HepG2 (cell line): Measurements from ENCODE around the gene DUSP9. TPM values are rescaled to one million over a fixed set of nuclear protein-coding genes. Genes with fewer than 3 reads are reported as not detected.

Source experiments
- ATAC-seq: fragments of 200-7000 bp; cut with Tn5 transposase; 3 replicates; pipeline ENCODE4 v1.9.1; 2020; ENCODE audit warnings: mild to moderate bottlenecking, moderate library complexity
- BruUV-seq: library from RNA; stranded (reverse); fragments of 400-500 nt; replicated peaks from 2 replicates; lab custom pipeline; 2021; lab: Mats Ljungman, UMichigan
- CTCF ChIA-PET: fragments of 300-600 bp; formaldehyde crosslinking; extraction: SDS; loops from one replicate; lab custom pipeline; 2021; ENCODE audit warnings: low total read pairs, inconsistent platforms, low intra/inter-chr PET ratio; lab: Yijun Ruan, JAX
- POLR2A ChIA-PET: fragments of 350-600 bp; sonication (Branson Sonifier 250); formaldehyde crosslinking; loops from one replicate; lab custom pipeline; 2020; ENCODE audit warnings: antibody characterized with exemption, inconsistent platforms; lab: Yijun Ruan, JAX
- DNase-seq: peaks from one replicate; pipeline ENCODE4 v3.0.0-alpha.2; 2015; ENCODE audit warnings: low spot score
- FAIRE-seq: peaks from 3 replicates; lab custom pipeline; 2011; peaks lifted over from hg19 to GRCh38; lab: Jason Lieb, UNC
- H2AFZ ChIP-seq: one replicate; pipeline ENCODE4 v1.6.1; 2011; ENCODE audit warnings: low read length, inconsistent platforms
- H3K27ac ChIP-seq: fragments of 300-600 bp; 3 replicates; pipeline ENCODE4 v1.8.0; 2011; ENCODE audit warnings: mixed run types, mild to moderate bottlenecking, mixed read lengths, low read length, inconsistent platforms; ENCODE audit not compliant: insufficient read depth; ENCODE audit errors: extremely low read length
- H3K27me3 ChIP-seq, 2 experiments: fragments of 200-600 bp in 1 of 2; 2 replicates in 1 of 2; 3 replicates in 1 of 2; pipeline versions ENCODE4 v1.6.0 to v1.8.0; 2011; ENCODE audit warnings: low read length in 2 of 2, mild to moderate bottlenecking in 2 of 2, moderate library complexity in 2 of 2, inconsistent platforms in 1 of 2; ENCODE audit not compliant: insufficient read depth in 2 of 2, control insufficient read depth in 1 of 2
- H3K36me3 ChIP-seq, 2 experiments: fragments of 200-600 bp in 1 of 2; replicated peaks in 1 of 2; 2 replicates in 1 of 2; 3 replicates in 1 of 2; pipeline versions ENCODE4 v1.5.1 to v1.8.0; 2011; ENCODE audit warnings: low read length in 2 of 2, inconsistent platforms in 1 of 2; ENCODE audit not compliant: insufficient read depth in 2 of 2, control insufficient read depth in 1 of 2
- H3K4me1 ChIP-seq: 2 replicates; pipeline ENCODE4 v1.5.1; 2012; ENCODE audit warnings: low read length, inconsistent platforms; ENCODE audit not compliant: insufficient read depth
- H3K4me2 ChIP-seq: 2 replicates; pipeline ENCODE4 v1.6.0; 2011; ENCODE audit warnings: low read depth, low read length, inconsistent platforms
- H3K4me3 ChIP-seq, 3 experiments: fragments of 200-600 bp in 1 of 3; sonication (generic), shearing (Covaris generic) in 1 of 3; replicated peaks in 1 of 3; 2 replicates each; pipeline ENCODE4 v1.5.1; 2011 to 2016; ENCODE audit warnings: low read length in 3 of 3, inconsistent platforms in 2 of 3, low read depth in 2 of 3, mild to moderate bottlenecking in 2 of 3, control low read depth in 1 of 3, mixed read lengths in 1 of 3; ENCODE audit not compliant: insufficient read depth in 1 of 3
- H3K79me2 ChIP-seq: one replicate; pipeline ENCODE4 v1.6.1; 2011; ENCODE audit warnings: low read length, inconsistent platforms; ENCODE audit not compliant: insufficient read depth
- H3K9ac ChIP-seq: 2 replicates; pipeline ENCODE4 v1.6.0; 2011; ENCODE audit warnings: mild to moderate bottlenecking, low read depth, low read length, inconsistent platforms; ENCODE audit not compliant: insufficient read depth
- H3K9me3 ChIP-seq: 2 replicates; pipeline ENCODE4 v1.5.1; 2012; ENCODE audit warnings: mild to moderate bottlenecking, low read length
- H4K20me1 ChIP-seq: 2 replicates; pipeline ENCODE4 v1.6.0; 2011; ENCODE audit warnings: inconsistent platforms, mild to moderate bottlenecking, low read length, moderate library complexity; ENCODE audit not compliant: insufficient read depth
- AGO2 ChIP-seq: fragments of 200-400 bp; formaldehyde crosslinking; optimal IDR thresholded peaks from 2 replicates; pipeline ENCODE3; 2017; ENCODE audit warnings: mild to moderate bottlenecking, low read depth, low read length, moderate library complexity
- AKAP8 ChIP-seq: sonication (generic); formaldehyde crosslinking; IDR thresholded peaks from 2 replicates; pipeline ENCODE4 v1.5.1; 2020; ENCODE audit warnings: mild to moderate bottlenecking, missing genetic modification reagents
- ARNTL ChIP-seq: sonication (generic); formaldehyde crosslinking; IDR thresholded peaks from 2 replicates; pipeline ENCODE4 v1.4.0; 2020; ENCODE audit warnings: mild to moderate bottlenecking, missing genetic modification reagents
- CENPT ChIP-seq: sonication (generic); formaldehyde crosslinking; IDR thresholded peaks from 2 replicates; pipeline ENCODE4 v1.8.0; 2022; ENCODE audit warnings: low read depth, mild to moderate bottlenecking, moderate library complexity, missing genetic modification reagents
- HDAC1 ChIP-seq: sonication (generic); formaldehyde crosslinking; IDR thresholded peaks from 2 replicates; pipeline ENCODE4 v1.5.1; 2020; ENCODE audit warnings: mild to moderate bottlenecking, missing genetic modification reagents
- HOXA7 ChIP-seq: sonication (generic); formaldehyde crosslinking; IDR thresholded peaks from 2 replicates; pipeline ENCODE4 v1.8.1; 2022; ENCODE audit warnings: mild to moderate bottlenecking, missing genetic modification reagents, moderate library complexity
- MAFG ChIP-seq: sonication (generic); formaldehyde crosslinking; IDR thresholded peaks from 2 replicates; pipeline ENCODE4 v1.5.1; 2020; ENCODE audit warnings: mild to moderate bottlenecking, missing genetic modification reagents
- NCOR1 ChIP-seq: fragments of 200-600 bp; sonication (generic); IDR thresholded peaks from 2 replicates; pipeline ENCODE4 v1.7.0; 2017; ENCODE audit warnings: antibody characterized with exemption, low read length, borderline replicate concordance
- SAFB2 ChIP-seq: sonication (generic); formaldehyde crosslinking; IDR thresholded peaks from 2 replicates; pipeline ENCODE4 v1.5.1; 2020; ENCODE audit warnings: missing genetic modification reagents, low read depth, mild to moderate bottlenecking, borderline replicate concordance
- SMC3 ChIP-seq: IDR thresholded peaks from 2 replicates; pipeline ENCODE4 v1.6.1; 2011; ENCODE audit warnings: low read length, improper control_type of control experiment
- STAG1 ChIP-seq: sonication (generic); formaldehyde crosslinking; IDR thresholded peaks from 2 replicates; pipeline ENCODE4 v1.4.0; 2020; ENCODE audit warnings: missing genetic modification reagents
- TGIF2 ChIP-seq: IDR thresholded peaks from 2 replicates; pipeline ENCODE4 v1.6.1; 2016; ENCODE audit warnings: control low read depth, missing compliant biosample characterization
- ZC3H4 ChIP-seq: sonication (generic); formaldehyde crosslinking; IDR thresholded peaks from 2 replicates; pipeline ENCODE4 v1.4.0; 2020; ENCODE audit warnings: missing genetic modification reagents, borderline replicate concordance
- ZFP36L2 ChIP-seq: sonication (generic); formaldehyde crosslinking; IDR thresholded peaks from 2 replicates; pipeline ENCODE4 v1.4.0; 2020; ENCODE audit warnings: missing genetic modification reagents
- ZNF292 ChIP-seq: sonication (generic); formaldehyde crosslinking; IDR thresholded peaks from 2 replicates; pipeline ENCODE4 v1.8.1; 2022; ENCODE audit warnings: mild to moderate bottlenecking, low read depth, missing genetic modification reagents, borderline replicate concordance
- ZNF83 ChIP-seq: sonication (generic); formaldehyde crosslinking; IDR thresholded peaks from 2 replicates; pipeline ENCODE4 v1.4.0; 2020; ENCODE audit warnings: missing genetic modification reagents, mild to moderate bottlenecking, borderline replicate concordance
- WGBS: methylation state at CpG from one replicate; pipeline ENCODE4 v1.1.6; 2017; ENCODE audit warnings: low lambda C conversion rate; 5-methylcytosine and 5-hydroxymethylcytosine counted together
- in situ Hi-C: cut with HindIII; loops from 2 replicates; pipeline ENCODE4 v1.10.0; 2017; ENCODE audit warnings: low pct_unique_long_range_greater_than_20kb; ENCODE audit not compliant: extremely low pct_ligation_motif_present
- intact Hi-C: fragments of 100-400 bp; cut with micrococcal nuclease; formaldehyde crosslinking; loops from one replicate; pipeline ENCODE4 v1.10.0; 2022; ENCODE audit not compliant: unreplicated experiment
- polyA plus RNA-seq, 8 experiments: library from polyadenylated mRNA; depleted of rRNA in 3 of 8; stranded (reverse) in 7 of 8; unstranded in 1 of 8; fragments of >200 nt; fragmentation: Illumina TruSeq in 4 of 8; extraction: Trizol in 4 of 8; gene quantifications; 2 replicates each; pipeline versions ENCODE4 v1.2.1 to v1.2.3, GENCODE V29; 2011 to 2016; ENCODE audit warnings: low read depth in 4 of 8, missing spikeins in 1 of 8, mixed read lengths in 1 of 8; ENCODE audit not compliant: insufficient read depth in 1 of 8
- total RNA-seq, 5 experiments: library from RNA; depleted of rRNA; stranded (reverse); fragments of >200 nt; fragmentation: Illumina TruSeq; extraction: Trizol; gene quantifications; 2 replicates each; pipeline ENCODE4 v1.2.3, GENCODE V29; 2016; ENCODE audit warnings: low read depth in 1 of 5
- TF ChIP-seq, protein P1 (sequence below), 2 experiments: sonication (generic) in 1 of 2; formaldehyde crosslinking in 1 of 2; IDR thresholded peaks; 2 replicates each; pipeline versions ENCODE4 v1.4.0 to v1.6.1; 2018 to 2020; ENCODE audit warnings: missing genetic modification reagents in 2 of 2, borderline replicate concordance in 1 of 2, low read depth in 1 of 2, mild to moderate bottlenecking in 1 of 2, missing biosample characterization in 1 of 2
- TF ChIP-seq, protein P2 (sequence below): sonication (generic); formaldehyde crosslinking; conservative IDR thresholded peaks from 2 replicates; pipeline ENCODE4 v1.4.0; 2020; ENCODE audit warnings: missing genetic modification reagents

DUSP9 gene
- total and polyA plus RNA-seq, 2 of the 13 experiments (the other 11 are each of a cell fraction or from before 2014, with no cell fraction given): 235 to 435 TPM

DNA sequence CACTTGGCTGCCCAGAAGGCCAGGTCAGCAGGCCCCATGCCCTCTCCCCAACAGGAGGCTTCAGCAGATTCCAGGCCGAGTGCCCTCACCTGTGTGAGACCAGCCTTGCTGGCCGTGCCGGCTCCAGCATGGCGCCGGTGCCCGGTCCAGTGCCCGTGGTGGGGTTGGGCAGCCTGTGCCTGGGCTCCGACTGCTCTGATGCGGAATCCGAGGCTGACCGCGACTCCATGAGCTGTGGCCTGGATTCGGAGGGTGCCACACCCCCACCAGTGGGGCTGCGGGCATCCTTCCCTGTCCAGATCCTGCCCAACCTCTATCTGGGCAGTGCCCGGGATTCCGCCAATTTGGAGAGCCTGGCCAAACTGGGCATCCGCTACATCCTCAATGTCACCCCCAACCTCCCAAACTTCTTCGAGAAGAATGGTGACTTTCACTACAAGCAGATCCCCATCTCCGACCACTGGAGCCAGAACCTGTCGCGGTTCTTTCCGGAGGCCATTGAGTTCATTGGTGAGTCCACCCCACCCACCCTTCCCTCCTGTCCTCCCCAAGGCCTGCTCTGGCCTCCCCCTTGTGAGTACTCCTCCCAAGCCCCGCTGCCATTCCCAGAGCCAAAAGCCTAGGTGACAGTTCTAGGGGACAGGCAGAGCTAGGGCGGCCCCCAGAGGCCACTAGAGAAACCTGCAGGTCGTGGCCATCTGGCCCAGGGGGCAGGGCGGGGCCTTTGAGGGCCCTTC is 2.3 kb downstream of the DUSP9 start:
- WGBS: no CpG with 5 or more reads among the region's 26 CpGs
- H3K27ac ChIP-seq: peak overlapping the region; percentile 79
- no peak overlapping the region for H2AFZ ChIP-seq
- intact Hi-C loops: loop anchor here (1.0 kb wide), 1 partner anchor 39 kb away; no protein-coding TSS in a partner anchor
- in situ Hi-C loops: loop anchor here (5.0 kb wide), 1 partner anchor 37 kb away; no protein-coding TSS in a partner anchor
- H3K4me2 ChIP-seq: peak overlapping the region; percentile 88
- no peaks in the 10 kb centered on the region; a peak in 1 of 5 replicates for H3K27me3 ChIP-seq
- ATAC-seq (peak; percentile 32), FAIRE-seq (no peak), DNase-seq (peak; percentile 70)
- no peaks in the 10 kb centered on the region for H3K9me3 ChIP-seq
- peak overlapping the region; percentile 77 for H3K9ac ChIP-seq
- peaks cover 39% of the 10 kb centered on the region for H3K79me2 ChIP-seq
- H3K4me3 ChIP-seq: peak overlapping the region; percentile 69 to 79 (median 75); a peak in 5 of 6 replicates
- peaks cover 50% of the 10 kb centered on the region for H3K4me1 ChIP-seq
- ChIA-PET POLR2A (interaction anchor here (1.9 to 15.1 kb wide), 5 partner anchors 8 to 42 kb away, joined by 4 to 596 read pairs (median 70); no protein-coding TSS in a partner anchor), CTCF (interaction anchor here (0.9 to 2.1 kb wide), 2 partner anchors 13 to 39 kb away, joined by 5 to 12 read pairs; no protein-coding TSS in a partner anchor)
- BruUV-seq: no TSS peak
- H3K36me3 ChIP-seq: peaks cover 0 to 3% of the 10 kb centered on the region in 2 experiments; a peak in 1 of 5 replicates
- H4K20me1 ChIP-seq: peaks cover 14% of the 10 kb centered on the region; the same call in 1 of the 2 replicates
- TF ChIP-seq SAFB2 (CRISPR knock-in tag): 0 out of 2 replicates have a peak, but pooled peaks have one; percentile 20
- peak; percentile 66 for TF ChIP-seq STAG1 (CRISPR knock-in tag)
- TF ChIP-seq, protein P1, sequence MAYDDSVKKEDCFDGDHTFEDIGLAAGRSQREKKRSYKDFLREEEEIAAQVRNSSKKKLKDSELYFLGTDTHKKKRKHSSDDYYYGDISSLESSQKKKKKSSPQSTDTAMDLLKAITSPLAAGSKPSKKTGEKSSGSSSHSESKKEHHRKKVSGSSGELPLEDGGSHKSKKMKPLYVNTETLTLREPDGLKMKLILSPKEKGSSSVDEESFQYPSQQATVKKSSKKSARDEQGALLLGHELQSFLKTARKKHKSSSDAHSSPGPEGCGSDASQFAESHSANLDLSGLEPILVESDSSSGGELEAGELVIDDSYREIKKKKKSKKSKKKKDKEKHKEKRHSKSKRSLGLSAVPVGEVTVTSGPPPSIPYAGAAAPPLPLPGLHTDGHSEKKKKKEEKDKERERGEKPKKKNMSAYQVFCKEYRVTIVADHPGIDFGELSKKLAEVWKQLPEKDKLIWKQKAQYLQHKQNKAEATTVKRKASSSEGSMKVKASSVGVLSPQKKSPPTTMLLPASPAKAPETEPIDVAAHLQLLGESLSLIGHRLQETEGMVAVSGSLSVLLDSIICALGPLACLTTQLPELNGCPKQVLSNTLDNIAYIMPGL (CRISPR knock-in tag; IDR thresholded peaks at IDR 0.05; ENCODE audit: borderline replicate concordance in 1 of 2, low read depth in 1 of 2): peak in 1 of 2 experiments; percentile 33; a peak in 1 of 4 replicates
- TF ChIP-seq AKAP8 (CRISPR knock-in tag): 0 out of 2 replicates have a peak, but pooled peaks have one; percentile 25
- 0 out of 2 replicates have a peak, but pooled peaks have one; percentile 48 for TF ChIP-seq TGIF2 (CRISPR knock-in tag)
- TF ChIP-seq HOXA7 (CRISPR knock-in tag): no peak
- no peak for TF ChIP-seq ARNTL
- no peak for TF ChIP-seq ZFP36L2 (CRISPR knock-in tag)
- no peak for TF ChIP-seq ZNF83 (CRISPR knock-in tag)
- no peak for TF ChIP-seq ZNF292 (CRISPR knock-in tag)
- no peak for TF ChIP-seq CENPT (CRISPR knock-in tag)
- TF ChIP-seq SMC3: peak; percentile 35; the same call in 1 of the 2 replicates
- no peak for TF ChIP-seq NCOR1
- TF ChIP-seq ZC3H4 (CRISPR knock-in tag): no peak
- no peak for TF ChIP-seq MAFG
- peak; percentile 84 for TF ChIP-seq AGO2
- TF ChIP-seq HDAC1 (CRISPR knock-in tag): no peak
- TF ChIP-seq, protein P2, sequence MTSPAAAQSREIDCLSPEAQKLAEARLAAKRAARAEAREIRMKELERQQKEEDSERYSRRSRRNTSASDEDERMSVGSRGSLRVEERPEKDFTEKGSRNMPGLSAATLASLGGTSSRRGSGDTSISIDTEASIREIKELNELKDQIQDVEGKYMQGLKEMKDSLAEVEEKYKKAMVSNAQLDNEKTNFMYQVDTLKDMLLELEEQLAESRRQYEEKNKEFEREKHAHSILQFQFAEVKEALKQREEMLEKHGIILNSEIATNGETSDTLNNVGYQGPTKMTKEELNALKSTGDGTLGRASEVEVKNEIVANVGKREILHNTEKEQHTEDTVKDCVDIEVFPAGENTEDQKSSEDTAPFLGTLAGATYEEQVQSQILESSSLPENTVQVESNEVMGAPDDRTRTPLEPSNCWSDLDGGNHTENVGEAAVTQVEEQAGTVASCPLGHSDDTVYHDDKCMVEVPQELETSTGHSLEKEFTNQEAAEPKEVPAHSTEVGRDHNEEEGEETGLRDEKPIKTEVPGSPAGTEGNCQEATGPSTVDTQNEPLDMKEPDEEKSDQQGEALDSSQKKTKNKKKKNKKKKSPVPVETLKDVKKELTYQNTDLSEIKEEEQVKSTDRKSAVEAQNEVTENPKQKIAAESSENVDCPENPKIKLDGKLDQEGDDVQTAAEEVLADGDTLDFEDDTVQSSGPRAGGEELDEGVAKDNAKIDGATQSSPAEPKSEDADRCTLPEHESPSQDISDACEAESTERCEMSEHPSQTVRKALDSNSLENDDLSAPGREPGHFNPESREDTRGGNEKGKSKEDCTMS: no peak
